Chondrocyte (in vitro differentiated cells): ENCODE data around the gene ARAP3. TPM values are rescaled to one million over a fixed set of nuclear protein-coding genes. Genes with fewer than 3 reads are reported as not detected.
A peak's percentile ranks its signal among the peaks of the same experiment; 100 is the strongest.

Experiments used
- DNase-seq: peaks from one replicate; pipeline ENCODE4 v3.0.0; 2021; ENCODE audit warnings: mixed read lengths, low spot score
- H3K27ac Mint-ChIP-seq: one replicate; pipeline ENCODE4 v1.8.0; 2021; ENCODE audit warnings: mild to moderate bottlenecking, moderate library complexity, mixed read lengths; ENCODE audit not compliant: unreplicated experiment
- H3K27me3 Mint-ChIP-seq: 2 replicates; pipeline ENCODE4 v1.8.0; 2021; ENCODE audit warnings: low read depth, mixed read lengths
- H3K36me3 Mint-ChIP-seq: 2 replicates; pipeline ENCODE4 v1.8.0; 2021; ENCODE audit warnings: low read depth, mixed read lengths
- H3K4me1 Mint-ChIP-seq: 2 replicates; pipeline ENCODE4 v1.8.0; 2021; ENCODE audit warnings: low read depth, mild to moderate bottlenecking, mixed read lengths
- H3K4me3 Mint-ChIP-seq: one replicate; pipeline ENCODE4 v1.8.0; 2021; ENCODE audit warnings: mild to moderate bottlenecking, moderate library complexity, mixed read lengths; ENCODE audit not compliant: unreplicated experiment
- H3K9me3 Mint-ChIP-seq: 2 replicates; pipeline ENCODE4 v1.8.0; 2021; ENCODE audit warnings: low read depth, mixed read lengths
- CTCF ChIP-seq: fragments of 200-600 bp; sonication (generic); IDR thresholded peaks from 2 replicates; pipeline ENCODE4 v1.5.0; 2021; ENCODE audit warnings: antibody characterized with exemption, mild to moderate bottlenecking, moderate library complexity
- total RNA-seq: library from RNA; stranded (reverse); gene quantifications from 3 replicates; pipeline ENCODE4 v1.2.1, GENCODE V29; 2021

The ARAP3 gene
- total RNA-seq, 1 donor from 2014 or later: 5.9 TPM

DNA sequence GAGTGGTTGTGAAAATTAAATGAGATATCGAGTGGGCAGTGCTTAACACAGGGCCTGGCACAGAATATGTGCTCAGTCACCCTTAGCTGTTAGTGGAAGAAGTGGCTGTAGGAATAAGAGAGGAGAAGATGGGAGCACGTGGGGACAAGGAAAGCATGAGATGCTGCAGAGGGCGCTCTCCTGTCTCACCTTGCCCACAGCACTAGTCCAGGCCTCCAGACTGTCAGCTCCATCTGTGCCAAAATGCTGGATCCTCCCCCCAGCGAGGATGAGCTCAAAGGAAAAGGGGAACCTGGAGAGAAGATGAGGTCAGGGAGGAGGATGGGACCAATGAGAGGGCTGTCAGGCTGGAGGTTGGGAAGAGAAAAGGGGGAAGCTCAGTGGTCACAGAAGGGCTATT is 12.5 kb downstream of the ARAP3 start:
- H3K9me3 Mint-ChIP-seq: no peaks in the 10 kb centered on the region
- no peak overlapping the region for H3K4me3 Mint-ChIP-seq
- no peak overlapping the region for H3K27ac Mint-ChIP-seq
- H3K27me3 Mint-ChIP-seq: no peaks in the 10 kb centered on the region
- no peak for DNase-seq
- TF ChIP-seq CTCF: no peak
- no peaks in the 10 kb centered on the region for H3K4me1 Mint-ChIP-seq
- peaks cover 1% of the 10 kb centered on the region for H3K36me3 Mint-ChIP-seq

- Mint-ChIP-seq H3K27ac (no peak overlapping the region), H3K9me3 (no peaks in the 10 kb centered on the region), H3K4me3 (no peak overlapping the region), H3K36me3 (peaks cover 1% of the 10 kb centered on the region), H3K4me1 (no peaks in the 10 kb centered on the region), H3K27me3 (no peaks in the 10 kb centered on the region)
- no peak for TF ChIP-seq CTCF
- no peak for DNase-seq
Observed at GRCh38 chr5:141668601-141669265, 13.3 kb downstream of the ARAP3 start.

- H3K27me3 Mint-ChIP-seq: no peaks in the 10 kb centered on the region
- H3K36me3 Mint-ChIP-seq: peaks cover 1% of the 10 kb centered on the region
- no peak for DNase-seq
- H3K27ac Mint-ChIP-seq: no peak overlapping the region
- H3K9me3 Mint-ChIP-seq: no peaks in the 10 kb centered on the region
- TF ChIP-seq CTCF: no peak
- no peak overlapping the region for H3K4me3 Mint-ChIP-seq
- no peaks in the 10 kb centered on the region for H3K4me1 Mint-ChIP-seq
Observed at GRCh38 chr5:141665995-141666940, 15.8 kb downstream of the ARAP3 start.

- Mint-ChIP-seq H3K4me1 (no peaks in the 10 kb centered on the region), H3K36me3 (peaks cover 1% of the 10 kb centered on the region), H3K27ac (no peak overlapping the region), H3K9me3 (no peaks in the 10 kb centered on the region), H3K4me3 (no peak overlapping the region), H3K27me3 (no peaks in the 10 kb centered on the region)
- peak; percentile 93 for TF ChIP-seq CTCF
- no peak for DNase-seq
Observed at GRCh38 chr5:141664733-141665461, 17.1 kb downstream of the ARAP3 start.

GRCh38 chr5:141663506-141663905 is 18.5 kb downstream of the ARAP3 start:
- Mint-ChIP-seq H3K4me1 (no peaks in the 10 kb centered on the region), H3K9me3 (no peaks in the 10 kb centered on the region), H3K27me3 (no peaks in the 10 kb centered on the region), H3K36me3 (no peaks in the 10 kb centered on the region), H3K27ac (no peak overlapping the region), H3K4me3 (no peak overlapping the region)
- no peak for TF ChIP-seq CTCF
- DNase-seq: no peak
